COLO668 (cell line): ENCODE measurements around the gene LSR.

Experiments used
- DNase-seq: peaks from one replicate; lab custom pipeline; 2025; ENCODE audit not compliant: unreplicated experiment; lab: John Stamatoyannopoulos, UW

The LSR gene

DNA sequence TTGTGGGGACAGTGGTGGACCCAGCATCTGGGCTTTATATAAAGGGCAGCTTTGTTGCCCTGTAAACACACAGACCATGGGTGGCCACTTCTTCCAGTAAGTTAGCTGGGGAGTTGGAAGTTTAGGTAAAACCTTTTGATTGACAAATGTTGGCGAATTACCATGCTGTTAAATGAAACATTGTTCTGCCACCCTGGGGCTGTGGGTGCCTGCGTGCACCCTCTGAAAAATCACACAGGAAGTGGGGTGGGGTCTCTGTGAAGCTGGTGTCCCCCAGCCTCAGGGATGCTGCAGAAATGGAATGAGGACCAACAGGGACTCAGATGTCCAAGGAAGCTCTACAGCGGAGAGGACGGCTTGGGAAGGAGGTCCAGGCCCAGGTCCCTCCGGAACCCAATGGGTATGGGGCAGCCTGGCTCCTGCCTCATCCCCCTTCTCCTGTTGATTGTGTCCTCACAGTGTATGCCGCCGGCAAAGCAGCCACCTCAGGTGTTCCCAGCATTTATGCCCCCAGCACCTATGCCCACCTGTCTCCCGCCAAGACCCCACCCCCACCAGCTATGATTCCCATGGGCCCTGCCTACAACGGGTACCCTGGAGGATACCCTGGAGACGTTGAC lies 17.2 kb downstream of the LSR start:
- DNase-seq: no peak

DNA sequence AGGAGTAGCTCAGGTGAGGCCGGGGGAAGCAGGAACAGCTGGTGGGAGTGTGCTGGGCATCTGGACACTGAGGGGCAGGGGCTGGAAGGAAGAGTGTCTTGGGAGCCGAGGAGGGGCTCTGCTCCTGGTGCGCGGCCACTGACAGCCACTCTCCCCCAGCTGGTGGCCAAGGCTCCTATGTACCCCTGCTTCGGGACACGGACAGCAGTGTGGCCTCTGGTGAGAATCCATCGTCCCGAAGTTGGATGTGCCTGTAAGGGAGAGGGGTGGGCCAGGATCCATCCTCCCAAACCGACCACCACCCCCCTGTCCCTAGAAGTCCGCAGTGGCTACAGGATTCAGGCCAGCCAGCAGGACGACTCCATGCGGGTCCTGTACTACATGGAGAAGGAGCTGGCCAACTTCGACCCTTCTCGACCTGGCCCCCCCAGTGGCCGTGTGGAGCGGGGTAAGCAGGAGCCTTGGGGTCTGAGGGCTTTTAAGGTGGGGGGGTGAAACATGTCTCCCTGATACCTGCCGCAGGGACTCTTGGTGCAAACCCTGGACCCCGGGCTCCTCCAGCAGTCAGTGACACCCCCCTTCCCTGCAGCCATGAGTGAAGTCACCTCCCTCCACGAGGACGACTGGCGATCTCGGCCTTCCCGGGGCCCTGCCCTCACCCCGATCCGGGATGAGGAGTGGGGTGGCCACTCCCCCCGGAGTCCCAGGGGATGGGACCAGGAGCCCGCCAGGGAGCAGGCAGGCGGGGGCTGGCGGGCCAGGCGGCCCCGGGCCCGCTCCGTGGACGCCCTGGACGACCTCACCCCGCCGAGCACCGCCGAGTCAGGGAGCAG lies 17.9 kb downstream of the LSR start:
- DNase-seq: peak; percentile 27

DNA sequence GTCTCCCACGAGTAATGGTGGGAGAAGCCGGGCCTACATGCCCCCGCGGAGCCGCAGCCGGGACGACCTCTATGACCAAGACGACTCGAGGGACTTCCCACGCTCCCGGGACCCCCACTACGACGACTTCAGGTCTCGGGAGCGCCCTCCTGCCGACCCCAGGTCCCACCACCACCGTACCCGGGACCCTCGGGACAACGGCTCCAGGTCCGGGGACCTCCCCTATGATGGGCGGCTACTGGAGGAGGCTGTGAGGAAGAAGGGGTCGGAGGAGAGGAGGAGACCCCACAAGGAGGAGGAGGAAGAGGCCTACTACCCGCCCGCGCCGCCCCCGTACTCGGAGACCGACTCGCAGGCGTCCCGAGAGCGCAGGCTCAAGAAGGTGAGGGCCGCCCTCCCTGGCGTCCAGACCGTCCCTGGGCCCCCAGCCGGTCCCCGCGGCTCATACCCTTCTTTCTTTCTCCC lies 18.6 kb downstream of the LSR start:
- DNase-seq: peak; percentile 33

DNA sequence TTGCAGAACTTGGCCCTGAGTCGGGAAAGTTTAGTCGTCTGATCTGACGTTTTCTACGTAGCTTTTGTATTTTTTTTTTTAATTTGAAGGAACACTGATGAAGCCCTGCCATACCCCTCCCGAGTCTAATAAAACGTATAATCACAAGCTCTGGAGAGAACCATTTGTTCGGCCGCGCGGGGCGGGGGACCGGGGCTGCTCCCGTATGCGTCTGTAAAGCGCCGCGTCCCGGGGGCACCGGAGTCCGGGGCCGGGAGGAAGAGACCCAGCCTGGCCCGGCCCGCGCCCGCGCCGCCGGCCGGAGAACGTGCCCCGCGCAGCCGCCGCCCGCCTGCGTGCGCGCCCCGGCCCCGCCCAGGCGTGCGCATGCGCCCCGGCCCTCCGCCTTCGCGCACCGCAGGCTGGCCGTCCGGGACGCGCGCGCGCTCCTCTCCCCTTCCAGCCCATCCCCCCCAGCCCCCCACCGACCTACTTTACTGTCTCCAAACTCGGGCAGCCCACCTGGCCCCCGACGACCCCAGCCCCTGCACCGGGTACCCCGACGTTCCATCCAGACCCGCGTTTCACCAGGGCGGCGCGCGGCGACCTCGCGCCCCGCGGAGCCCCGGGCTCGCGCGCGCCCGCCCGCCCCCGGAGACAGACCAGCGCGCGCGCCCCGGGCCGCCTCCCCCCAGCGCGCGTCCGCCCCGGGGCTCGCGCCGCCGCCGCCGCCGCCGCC lies 19.2 kb downstream of the LSR start:
- peak; percentile 88 for DNase-seq

DNA sequence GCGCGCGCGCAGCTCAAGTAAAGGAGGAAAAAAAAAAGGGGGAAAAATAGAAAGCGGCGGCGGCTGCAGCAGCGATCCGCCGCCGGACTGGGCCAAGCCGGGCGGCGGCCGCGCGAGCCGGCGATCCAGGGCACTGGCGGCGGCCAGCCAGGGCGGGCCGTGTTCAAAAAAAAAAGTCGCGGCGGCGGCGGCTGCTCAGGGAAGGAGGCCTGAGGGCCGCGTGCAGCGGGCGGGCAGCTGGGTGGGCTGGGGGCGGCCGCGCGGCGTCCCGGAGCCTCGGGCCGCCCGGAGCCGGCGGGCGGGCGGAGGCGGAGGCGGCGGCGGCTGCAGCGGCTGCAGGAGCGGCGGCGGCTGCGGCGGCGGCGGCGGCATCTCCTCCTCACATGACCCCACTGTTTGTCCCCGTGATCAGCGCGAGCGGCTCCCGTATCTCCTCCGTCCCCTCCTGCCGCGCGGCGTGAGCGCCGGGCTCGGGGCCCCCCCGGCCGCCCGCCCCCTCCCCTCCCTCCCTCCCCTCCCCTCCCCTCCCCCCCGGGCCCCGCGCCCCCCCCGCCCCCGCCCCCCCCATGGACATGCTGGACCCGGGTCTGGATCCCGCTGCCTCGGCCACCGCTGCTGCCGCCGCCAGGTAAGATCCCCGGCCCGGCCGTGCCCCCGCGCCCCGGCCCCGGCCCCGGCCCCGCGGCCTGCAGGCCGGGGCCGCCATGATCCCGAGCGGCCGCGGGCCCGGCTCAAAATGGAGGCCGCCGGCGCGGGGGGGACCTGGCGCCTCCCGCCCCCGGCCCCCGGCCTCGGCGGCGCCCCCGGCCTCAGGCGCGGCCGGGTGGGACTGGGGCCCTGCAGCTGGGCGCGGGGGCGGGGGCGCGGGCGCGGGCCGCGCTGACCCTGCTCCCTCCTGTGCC lies 20.0 kb downstream of the LSR start, which contains the start of gene USF2:
USF2 (plus strand) TSS at position 427 of the 902 bp plus-strand sequence; CDS start at position 567, 140 bp downstream.
- peak; percentile 81 for DNase-seq

DNA sequence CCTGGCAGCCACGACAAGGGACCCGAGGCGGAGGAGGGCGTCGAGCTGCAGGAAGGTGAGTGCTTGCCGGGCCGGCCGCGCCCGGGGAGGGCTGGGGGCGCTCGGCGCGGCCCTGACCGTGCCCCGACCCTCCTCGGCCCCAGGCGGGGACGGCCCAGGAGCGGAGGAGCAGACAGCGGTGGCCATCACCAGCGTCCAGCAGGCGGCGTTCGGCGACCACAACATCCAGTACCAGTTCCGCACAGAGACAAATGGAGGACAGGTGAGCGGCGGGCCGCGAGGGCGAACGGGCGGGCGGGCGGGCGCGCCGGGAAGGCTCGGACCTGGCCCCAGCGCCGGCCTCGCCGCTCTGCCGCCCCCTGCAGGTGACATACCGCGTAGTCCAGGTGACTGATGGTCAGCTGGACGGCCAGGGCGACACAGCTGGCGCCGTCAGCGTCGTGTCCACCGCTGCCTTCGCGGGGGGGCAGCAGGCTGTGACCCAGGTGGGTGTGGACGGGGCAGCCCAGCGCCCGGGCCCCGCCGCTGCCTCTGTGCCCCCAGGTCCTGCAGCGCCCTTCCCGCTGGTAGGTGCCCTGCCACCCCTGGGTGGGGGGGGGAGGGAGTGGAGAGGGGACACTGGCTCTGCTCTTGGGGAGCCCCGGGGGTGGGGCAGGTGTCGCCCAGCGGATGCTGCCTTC lies 20.8 kb downstream of the LSR start:
- peak; percentile 90 for DNase-seq

DNA sequence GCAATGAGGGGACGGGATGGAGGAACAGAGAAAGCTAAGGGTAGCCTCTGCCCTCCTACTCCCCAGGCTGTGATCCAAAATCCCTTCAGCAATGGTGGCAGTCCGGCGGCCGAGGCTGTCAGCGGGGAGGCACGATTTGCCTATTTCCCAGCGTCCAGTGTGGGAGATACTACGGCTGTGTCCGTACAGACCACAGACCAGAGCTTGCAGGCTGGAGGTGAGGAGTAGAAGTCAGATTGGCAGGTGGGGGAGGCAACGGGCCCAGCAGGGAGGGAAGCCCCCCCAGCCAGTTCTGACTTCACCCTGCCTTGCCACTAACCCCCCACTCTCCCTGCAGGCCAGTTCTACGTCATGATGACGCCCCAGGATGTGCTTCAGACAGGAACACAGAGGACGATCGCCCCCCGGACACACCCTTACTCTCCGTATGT lies 21.6 kb downstream of the LSR start:
- no peak for DNase-seq

DNA sequence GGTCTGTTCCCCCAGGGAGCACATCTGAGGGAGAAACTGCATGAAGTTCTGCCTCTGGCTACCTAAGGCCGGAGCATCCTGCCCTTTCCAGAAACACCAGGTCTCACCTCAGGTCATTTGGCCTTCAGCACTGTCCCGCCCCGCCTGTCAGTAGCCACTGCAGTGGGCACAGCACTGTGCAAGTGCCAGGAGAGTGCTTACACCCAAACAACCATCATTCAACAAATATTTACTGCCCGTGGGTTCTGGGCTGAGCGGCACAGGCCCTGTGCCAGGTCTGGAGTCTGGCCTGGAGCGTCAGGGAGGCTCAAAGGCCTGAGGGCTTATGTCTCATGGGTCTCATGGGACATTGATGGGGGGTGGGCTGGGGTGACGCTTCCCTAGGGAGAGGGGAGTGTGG lies 22.7 kb downstream of the LSR start:
- no peak for DNase-seq

DNA sequence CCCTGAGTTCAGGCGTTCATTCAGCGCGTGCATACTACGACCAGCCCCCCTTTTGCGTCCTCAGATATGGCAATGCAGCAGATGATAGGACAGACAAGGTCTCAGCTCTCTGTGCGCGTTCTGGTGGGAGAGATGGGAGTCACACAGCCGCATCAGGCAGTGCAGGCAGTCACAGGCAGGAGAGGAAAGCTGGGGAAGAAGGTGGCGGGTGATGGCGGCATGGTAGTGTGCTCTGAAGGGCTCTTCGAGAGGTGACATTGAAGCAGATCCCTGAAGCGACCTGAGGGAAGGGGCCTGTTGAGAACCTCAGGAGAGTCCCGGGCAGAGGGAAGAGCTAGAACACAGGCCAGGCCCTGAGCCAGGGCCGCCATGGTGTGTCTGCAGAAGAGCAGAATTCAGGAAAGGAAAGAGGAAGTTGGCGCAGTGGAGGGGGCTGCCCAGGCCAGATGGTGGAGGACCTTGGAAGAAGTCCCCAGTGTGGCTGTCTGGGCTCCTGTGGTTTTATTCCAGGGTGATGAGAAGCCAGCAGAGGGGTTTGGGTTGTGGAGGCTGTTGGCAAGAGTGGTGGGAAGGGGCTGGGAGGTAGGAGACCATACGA lies 23.4 kb downstream of the LSR start:
- DNase-seq: no peak

DNA sequence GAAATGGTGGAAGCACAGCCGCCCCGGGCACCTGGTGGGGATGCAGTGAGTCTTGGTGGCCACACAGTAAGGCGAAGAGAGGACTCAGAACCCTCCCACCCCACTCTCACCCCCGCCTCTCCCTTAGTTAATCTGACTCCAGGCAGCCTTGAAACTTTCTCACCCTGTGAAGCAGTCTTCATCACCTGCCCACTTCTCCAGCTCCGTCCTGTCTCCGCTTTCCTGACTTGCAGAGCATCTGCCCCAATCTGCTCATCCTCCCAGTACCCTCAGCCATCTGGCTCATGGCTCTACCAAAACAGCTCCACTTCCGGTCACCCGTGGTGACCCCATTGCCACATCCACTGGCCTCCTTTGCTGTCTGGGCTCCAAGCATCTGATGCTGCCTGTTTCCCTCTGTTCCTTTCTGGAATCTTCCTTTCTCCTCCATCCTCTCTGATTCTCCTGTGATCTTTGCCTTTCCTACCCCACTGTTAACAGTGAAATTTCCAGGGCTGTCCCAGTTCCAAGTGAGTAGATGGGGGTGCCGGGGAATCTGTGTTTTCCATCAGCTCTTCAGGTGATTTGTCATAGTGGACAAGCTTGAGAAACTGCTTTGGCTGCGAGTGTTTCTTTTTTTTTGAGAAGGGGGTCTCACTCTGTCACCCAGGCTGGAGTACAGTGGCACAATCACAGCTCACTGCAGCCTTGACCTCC lies 24.3 kb downstream of the LSR start:
- DNase-seq: no peak

DNA sequence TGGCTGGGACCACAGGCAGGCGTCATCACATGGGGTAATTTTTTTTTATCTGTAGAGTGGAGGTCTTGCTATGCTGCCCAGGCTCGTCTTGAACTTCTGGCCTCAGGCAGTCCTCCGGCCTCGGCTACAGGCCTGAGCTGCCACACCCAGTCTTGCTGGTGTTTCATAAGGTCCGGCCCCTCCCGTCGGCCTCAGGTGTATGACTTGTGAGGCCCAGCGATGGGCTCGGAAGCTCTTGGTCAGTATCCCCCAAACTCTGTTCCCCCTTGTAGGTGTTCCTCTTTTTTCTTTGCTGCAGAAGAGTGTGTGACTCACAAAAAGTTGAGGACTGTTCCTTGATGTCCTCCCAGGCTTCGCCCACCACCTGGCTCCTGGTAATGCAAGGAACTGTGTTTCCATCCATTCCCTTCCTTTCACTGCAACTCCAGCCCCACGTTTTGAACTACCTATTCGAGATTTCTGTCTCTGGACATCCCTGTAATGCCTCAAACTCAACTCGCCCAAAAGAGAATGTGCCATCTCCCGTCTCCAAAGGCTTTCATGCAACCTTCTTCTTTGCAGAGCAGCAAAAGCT lies 25.0 kb downstream of the LSR start:
- DNase-seq: no peak

DNA sequence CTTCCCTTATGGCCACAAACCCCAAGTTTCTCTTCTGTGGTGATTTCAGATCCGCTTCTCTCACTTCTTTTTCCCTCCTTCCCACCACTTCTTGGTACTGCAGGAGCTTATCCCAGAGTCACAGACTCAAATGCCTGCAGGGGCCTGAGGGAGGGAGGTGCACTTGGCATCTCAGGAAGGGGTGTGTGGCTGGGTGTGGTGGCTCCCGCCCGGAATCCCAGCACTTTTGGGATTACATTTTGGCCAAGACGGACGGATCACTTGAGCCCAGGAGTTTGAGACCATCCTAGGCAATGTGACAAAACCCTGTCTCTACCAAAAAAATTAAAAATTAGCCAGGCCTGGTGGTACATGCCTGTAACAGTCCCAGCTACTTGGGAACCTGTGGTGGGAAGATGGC lies 25.5 kb downstream of the LSR start:
- no peak for DNase-seq

DNA sequence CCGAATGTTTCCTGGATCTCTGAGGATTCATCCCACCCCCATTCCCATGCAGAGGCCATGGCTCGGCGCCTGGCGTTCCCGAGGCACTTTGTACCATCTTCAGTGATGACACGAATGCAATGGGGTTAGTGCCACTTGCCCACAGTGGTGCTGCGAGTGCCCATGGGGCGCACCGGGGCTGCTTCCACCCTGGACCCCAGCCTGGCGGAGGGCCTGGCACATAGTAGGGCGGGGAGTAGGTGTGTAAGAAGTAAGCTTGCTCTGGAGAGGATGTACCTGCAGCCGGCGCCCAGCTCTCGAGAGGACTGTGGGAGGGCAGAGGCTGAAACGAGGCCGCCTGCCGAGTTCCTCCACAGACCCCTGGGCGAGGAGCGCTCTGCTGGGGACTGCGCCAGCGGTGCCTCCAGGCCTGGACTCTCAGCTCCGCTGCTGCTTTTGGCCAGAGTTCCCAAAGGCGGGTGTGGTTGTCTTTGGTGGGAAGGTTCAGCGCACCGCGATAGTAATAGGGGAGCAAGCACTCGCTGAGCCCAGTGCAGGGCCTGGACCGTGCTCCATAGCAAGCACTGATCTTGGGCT lies 28.0 kb downstream of the LSR start:
- no peak for DNase-seq

DNA sequence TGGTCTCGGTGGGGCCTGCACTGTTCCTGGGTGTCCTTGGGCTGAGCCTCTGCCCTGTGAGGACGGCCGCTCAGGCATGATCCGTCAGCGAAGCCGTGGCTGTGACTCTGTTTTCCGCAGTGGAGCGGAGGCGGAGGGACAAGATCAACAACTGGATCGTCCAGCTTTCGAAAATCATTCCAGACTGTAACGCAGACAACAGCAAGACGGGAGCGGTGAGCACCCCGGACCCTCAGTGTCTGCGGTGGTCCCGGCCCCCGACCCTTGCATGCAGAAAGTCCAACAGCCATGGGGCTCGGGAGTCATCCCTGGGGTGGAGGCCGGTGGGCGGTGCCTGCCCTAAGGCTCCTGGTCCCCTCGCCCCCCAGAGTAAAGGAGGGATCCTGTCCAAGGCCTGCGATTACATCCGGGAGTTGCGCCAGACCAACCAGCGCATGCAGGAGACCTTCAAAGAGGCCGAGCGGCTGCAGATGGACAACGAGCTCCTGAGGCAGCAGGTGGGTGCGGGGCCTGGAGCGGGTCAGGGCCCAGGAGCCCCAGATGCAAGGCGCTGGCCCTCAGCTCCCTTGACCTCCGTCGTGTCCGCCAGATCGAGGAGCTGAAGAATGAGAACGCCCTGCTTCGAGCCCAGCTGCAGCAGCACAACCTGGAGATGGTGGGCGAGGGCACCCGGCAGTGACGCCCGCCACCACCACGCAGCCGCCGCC lies 29.9 kb downstream of the LSR start:
- DNase-seq: no peak

DNA sequence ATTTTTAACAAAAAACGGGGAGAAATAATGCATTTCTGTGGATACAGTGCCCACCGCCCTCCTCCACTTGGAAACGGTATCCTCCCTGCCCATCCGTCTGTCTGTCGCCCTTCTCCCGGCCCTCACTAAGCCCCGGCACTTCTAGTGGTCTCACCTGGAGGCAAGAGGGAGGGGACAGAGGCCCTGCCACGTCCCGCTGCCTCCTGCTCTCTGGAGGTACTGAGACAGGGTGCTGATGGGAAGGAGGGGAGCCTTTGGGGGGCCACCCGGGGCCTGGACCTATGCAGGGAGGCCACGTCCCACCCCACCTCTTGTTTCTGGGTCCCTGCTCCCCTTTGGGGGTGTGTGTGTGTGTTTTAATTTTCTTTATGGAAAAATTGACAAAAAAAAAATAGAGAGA lies 30.6 kb downstream of the LSR start:
- no peak for DNase-seq

DNA sequence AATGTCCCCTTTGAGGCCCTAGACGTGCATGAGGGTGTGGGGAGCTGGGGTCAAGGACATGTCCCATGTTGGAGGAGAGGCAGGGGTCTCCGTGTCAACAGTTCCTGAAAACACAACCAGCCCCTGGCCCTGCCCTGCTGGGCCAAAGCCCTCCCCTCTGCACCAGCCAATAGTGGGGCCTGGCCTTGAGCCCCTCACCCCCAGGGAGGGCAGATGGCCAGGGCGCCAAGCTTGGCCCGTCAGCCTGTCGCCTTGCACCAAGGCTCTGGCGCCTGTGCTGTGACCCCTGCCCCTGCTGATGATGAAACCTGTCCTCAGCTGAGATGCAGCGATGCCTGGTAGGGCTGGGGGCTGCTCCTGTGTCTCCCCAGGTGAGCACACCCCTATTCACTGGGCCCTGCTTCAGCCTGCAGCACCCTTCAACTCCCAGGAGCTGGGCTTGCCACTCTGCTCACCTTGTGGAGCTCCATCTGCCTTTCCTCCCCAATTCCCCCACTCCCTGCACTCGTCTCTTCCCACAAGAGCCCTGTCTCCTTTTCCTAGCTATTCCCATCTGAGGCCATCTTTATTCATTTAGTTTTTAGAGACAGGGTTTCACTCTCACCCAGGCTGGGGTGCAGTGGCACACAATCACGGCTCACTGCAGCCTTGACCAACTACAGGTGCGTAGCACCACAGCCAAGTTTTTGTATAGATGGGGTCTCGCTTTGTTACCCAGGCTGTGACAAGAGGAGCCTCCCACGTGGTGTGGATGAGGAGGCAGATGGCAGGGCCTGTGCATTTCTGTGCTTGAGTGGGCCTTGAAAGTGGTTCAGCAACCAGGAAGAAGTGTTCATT lies 31.4 kb downstream of the LSR start:
- no peak for DNase-seq

DNA sequence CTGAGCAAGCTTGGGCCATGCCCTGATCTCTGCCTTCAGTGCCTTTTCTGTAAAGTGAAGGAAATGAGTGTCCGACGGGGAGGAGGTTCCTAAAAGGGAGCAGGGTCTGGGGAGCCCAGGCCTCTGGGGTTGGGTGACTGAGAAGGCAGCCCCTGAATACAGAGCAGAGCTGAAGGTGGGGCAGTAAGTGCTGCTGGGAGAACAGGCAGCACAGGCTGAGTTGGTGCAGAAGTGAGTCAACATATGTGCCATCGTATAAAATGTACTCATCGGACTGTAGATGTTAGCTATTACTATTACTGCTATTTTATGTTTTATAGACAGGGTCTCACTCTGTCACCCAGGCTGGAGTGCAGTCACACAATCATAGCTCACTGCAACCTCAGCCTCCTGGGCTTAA lies 32.5 kb downstream of the LSR start:
- DNase-seq: no peak
